Measurements from ENCODE around the gene PLEKHM2.

GRCh38 chr1:15764269-15764764 is 80.2 kb downstream of the PLEKHM2 start:
- TF ChIP-seq ZFX (IDR thresholded peaks at IDR 0.05): no peak
- TF ChIP-seq MAX (IDR thresholded peaks at IDR 0.05): no peak
- TF ChIP-seq ELF1 (IDR thresholded peaks at IDR 0.05; ENCODE audit: borderline replicate concordance, low read depth): no peak

Data from HCT116 (cell line).